ELF-1 (cell line): ENCODE measurements around the gene LCN6.
"Not testable (repeated sequence)": the region's sequence is repeated elsewhere in the genome, so short reads cannot be mapped to it uniquely, and the experiment has no call there.

Experiments
- DNase-seq: peaks from one replicate; pipeline ENCODE4 v3.0.0-alpha.2; 2016; ENCODE audit warnings: low read depth, low spot score

LCN6 gene

GRCh38 chr9:136784249-136784996 lies 36.1 kb upstream of the LCN6 start:
- no peak for DNase-seq

- DNase-seq, result no peak
Measured at GRCh38 chr9:136782452-136782851, 34.1 kb upstream of the LCN6 start.

DNA sequence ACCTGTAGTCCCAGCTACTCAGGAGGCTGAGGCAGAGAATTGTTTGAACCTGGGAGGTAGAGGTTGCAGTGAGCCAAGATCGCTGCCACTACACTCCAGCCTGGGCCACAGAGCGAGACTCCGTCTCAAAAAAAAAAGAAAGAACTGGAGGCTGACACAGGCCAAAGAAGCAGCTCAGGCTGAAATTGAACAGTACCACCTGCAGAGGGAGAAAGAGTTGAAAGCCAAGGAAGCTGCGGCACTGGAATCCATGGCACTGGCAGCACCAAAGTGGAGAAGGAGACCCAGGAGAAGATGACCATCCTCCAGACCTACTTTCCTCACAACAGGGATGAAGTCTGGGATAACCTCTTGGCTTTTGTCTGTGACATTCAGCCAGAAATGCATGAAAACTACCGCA lies 31.5 kb upstream of the LCN6 start:
- no peak for DNase-seq

DNA sequence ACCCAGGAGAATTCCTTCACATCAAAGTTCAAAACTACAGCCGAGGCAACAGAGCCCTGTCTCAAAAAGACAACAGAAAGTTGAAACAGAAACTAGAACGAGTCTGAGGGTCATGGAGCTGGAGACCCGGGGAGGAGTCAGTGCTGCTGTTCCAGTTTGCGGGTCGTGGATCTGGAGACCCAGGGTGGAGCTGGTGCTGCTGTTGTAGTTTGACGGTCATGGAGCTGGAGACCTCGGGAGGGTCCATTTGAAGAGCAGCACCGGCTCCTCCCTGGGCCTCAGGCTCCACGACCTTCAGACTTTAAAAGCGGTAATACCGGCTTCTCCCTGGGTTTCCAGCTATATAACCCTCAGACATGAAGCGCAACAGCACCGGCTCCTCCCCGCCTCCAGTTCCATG lies 29.0 kb upstream of the LCN6 start:
- DNase-seq, result peak; percentile 34

- no peak for DNase-seq
Measured at GRCh38 chr9:136776947-136777346, 28.6 kb upstream of the LCN6 start.

GRCh38 chr9:136775191-136775590 lies 26.9 kb upstream of the LCN6 start:
- DNase-seq, result no peak

DNA sequence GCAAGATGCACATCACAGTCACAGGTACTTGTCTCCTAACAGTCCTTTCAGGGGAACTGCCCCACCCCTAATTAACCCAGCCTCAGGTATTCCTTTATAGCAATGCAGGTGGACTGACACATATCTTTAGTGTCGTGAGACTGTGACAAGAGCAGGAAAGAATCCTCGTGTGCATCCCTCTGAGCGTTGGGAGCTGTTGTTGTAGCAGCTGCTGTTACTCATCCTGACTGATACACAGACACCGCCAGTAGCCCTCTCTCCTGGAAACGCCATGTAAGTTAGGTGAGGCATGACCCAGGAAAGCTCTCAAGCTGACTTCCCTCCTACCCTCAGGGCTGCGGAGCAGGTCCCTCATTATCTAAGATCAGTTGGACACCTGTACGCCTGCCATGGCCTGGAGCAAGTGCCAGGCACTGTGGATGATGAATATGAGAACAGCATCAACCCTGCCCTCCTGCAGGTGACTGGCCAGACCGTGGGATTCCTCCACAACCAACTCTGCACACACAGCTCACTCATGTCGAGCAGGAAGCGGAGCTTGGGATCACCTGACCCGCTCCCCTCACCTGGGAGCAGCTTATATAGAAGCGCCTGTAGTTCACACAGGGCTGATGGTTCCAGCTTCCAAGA lies 26.2 kb upstream of the LCN6 start:
- DNase-seq, result no peak

GRCh38 chr9:136773386-136774044 lies 25.2 kb upstream of the LCN6 start:
- DNase-seq, result peak; percentile 78

DNA sequence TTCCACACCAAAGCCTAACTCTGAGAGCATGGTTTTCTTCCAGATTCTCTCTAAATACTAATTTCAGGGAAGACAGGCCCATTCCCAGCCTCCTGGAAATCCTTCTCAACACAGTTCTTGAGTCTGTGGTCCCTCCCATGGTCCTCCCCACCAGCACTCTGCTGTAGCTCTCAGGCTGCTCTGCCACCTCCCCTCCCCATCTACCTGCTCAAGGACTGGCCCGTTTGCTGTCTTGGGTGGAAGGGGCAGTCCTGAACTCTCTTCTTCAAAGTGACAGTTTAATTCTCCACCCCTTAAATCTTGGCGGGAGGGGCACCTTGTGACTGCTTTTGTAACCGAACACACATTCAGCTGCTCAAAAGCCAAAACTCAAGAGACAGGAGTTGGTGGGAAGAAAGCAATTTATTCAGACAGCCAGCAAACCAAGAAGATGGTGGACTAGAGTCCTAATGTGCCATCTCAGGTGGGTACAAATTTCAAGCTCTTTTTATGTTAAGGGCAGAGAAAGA lies 23.6 kb upstream of the LCN6 start:
- DNase-seq, result no peak

GRCh38 chr9:136769710-136770191 lies 21.4 kb upstream of the LCN6 start:
- peak; percentile 71 for DNase-seq

DNA sequence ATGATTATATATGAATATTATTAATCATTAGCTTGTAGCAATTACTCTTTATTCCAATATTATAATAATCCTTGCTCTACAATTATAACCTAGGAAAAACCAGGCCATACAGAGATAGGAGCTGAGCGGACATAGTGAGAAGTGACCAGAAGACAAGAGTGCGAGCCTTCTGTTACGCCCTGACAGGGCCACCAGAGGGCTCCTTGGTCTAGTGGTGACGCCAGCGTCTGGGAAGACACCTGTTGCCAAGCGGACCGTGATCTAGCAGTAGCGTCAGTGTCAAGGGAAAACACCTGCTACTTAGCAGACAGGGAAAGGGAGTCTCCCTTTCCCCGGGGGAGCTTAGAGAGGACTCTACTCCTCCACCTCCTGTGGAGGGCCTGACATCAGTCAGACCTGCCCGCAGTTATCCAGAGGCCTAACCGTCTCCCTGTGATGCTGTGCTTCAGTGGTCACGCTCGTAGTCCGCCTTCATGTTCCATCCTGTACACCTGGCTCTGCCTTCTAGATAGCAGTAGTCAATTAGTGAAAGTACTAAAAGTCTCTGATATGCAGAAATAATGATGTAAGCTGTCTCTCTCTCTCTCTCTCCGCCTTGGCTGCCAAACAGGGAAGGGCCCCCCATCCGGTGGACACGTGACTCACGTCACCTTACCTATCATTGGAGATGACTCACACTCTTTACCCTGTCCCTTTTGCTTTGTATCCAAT lies 18.2 kb upstream of the LCN6 start:
- DNase-seq, result peak; percentile 70

DNA sequence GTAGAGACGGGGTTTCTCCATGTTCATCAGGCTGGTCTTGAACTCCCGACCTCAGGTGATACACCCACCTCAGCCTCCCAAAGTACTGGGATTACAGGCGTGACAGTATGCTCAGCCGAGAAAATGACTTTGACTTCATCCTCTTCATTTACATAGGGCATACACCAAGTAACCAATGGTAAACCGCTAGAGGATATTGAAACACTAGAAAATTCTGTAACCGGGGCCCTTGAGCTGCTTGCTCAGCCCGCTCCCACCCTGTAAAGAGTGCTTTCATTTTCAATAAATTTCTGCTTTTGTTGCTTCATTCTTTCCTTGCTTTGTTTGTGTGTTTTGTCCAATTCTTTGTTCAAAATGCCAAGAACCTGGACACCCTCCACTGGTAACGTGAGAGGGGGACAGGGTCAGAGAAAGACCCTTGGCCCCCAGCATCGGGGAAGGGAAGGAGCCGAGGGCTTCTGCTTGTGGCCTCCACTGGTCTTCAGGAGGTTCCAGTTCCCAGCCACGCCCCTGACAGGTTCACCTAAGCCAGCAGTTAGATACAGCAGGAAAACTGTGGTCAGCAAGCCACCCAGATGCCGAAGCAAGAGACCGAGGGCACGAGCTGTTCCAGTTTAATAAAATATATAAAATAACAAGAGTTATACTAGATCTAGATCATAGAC lies 17.6 kb upstream of the LCN6 start:
- DNase-seq, result not testable (repeated sequence)

DNA sequence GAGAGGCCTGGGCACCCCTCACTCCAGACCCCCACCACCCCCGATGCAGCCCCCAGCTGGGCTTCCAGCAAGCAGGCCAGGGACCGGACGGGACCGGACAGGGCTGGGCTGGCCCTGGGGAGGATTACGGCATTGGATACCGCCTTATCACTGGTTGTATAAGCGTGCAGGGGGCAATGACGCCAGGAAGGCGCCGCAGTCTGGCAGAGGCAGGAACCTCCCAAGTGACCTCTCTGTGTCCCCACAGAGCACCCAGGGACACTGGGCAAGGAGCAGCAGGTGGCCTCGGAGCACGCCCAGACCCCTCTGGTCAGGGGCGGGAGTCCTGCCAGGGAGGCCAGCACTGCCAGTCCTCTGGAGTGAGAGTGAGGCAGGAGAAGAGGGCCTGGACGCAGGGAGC lies 16.7 kb upstream of the LCN6 start:
- no peak for DNase-seq

- peak; percentile 46 for DNase-seq
Measured at GRCh38 chr9:136764301-136764891, 16.1 kb upstream of the LCN6 start, which contains the start of gene LCN15. LCN15 (minus strand) TSS chr9:136764518; CDS start chr9:136764488, 30 bp downstream.

GRCh38 chr9:136763649-136764035 lies 15.3 kb upstream of the LCN6 start:
- no peak for DNase-seq

DNA sequence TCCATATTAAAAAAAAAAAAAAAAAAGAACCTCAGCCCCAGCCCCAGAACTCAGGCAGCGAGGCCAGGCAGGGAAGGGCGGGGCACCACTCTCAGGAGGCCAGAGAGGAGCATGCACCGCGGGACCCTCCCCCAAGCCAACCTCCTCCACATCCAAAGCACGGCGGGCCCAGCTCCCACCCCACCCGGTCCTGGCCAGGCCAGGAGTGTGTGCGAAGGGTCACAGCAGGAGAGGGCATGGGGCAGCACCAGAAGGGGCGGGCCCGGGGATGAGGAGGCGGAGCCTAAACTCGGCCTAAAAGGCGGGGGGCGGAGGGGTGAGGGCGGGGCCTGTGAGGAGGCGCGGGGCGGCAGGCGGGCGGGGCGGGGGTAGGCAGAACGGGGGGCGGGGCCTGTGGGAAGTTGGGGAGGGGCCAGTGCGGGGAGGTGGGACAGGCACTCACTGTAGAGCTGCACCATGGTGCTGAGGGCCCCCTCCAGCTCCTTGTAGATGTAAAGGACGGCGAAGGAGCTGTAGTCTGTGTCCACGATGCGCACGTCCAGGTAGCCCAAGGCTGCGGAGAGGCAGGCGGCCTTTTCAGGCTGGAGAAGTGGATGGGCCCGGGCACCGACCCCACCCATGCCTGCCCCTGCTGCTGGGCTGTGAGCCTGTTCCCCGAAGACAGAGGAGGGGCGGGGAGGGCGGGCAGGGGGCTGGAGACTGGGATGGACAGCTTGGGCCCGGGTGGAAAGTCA lies 14.8 kb upstream of the LCN6 start:
- peak; percentile 96 for DNase-seq

DNA sequence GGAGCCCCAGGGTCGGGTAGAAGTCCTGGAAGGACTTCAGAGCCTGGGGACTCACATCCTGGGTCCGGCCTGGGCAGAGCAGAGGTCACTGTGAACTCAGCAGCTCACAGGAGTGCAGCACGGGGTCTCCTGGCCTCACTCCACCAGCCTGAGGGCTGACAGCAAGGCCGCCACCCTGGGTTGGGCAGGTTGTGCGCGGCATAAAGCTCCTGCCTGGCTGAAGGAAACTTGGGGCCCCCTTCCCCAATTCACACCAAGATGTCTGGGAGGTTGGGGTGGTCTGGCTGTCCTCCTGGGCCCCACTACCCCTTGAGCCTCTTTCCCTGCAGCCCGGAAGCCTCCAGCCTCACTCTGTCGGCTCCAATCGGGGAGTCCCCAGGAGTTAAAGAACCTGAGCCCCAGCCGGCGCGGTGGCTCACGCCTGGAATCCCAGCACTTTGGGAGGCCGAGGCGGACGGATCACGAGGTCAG lies 13.9 kb upstream of the LCN6 start:
- DNase-seq, result peak; percentile 43

DNA sequence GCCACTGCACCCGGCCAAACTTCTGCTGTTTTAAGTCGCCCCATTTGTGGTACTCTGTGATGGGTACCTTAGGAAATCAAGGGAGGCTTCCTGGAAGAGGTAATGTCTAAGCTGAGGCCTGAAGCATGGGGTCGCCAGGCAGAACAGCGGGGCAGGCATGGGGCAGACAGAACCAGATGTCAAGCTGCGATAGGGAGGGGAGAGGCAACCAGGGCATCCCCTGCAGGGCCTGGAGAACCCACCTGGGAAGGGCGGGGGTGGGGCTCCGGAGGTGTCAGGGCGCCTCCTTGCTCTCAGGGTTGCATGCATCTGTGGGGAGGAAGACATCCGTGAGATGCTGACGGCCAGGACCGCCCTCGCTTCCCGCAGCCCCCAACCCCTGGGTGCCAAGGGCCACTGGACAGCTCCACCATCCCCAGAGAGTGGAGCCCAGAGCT lies 13.2 kb upstream of the LCN6 start:
- DNase-seq, result no peak

DNA sequence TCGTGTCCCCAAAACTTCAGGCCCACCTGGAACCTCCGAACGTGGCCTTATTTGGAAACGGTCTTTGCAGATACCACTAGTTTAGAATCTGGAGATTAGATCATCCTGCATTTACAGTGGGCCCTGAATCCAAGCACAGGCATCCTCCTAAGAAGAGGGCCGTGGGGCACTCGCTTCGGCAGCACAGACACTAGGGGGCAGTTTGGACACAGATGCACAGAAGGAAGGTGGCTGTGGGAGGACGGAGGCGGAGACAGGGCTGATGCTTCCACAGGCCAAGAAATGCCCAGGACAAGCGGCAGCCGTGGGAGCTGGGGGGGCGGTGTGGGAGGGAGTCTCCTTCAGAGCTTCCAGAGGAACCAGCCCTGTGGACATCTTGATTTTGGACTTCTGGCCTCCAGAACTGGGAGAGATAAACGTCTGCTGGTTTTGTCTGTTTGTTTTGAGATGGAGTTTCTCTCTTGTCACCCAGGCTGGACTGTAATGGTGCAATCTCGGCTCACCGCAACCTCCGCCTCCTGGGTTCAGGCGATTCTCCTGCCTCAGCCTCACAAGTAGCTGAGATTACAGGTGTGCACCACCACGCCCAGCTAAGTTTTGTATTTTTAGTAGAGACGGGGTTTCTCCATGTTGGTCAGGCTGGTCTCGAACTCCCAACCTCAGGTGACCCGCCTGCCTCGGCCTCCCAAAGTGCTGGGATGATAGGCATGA lies 12.7 kb upstream of the LCN6 start:
- peak; percentile 73 for DNase-seq
